Heart left ventricle (tissue), 13 donors: ENCODE measurements around the gene IL12A.

Source experiments
- POLR2A ChIP-seq, 2 donors: fragments of 450-650 bp; IDR thresholded peaks; one replicate each; pipeline ENCODE4 v1.6.1; 2017; ENCODE audit warnings: antibody characterized with exemption in 2 of 2, mild to moderate bottlenecking in 2 of 2, moderate library complexity in 2 of 2
- TF ChIP-seq, protein P1 (sequence below), 12 donors: fragments of 200-600 bp; sonication (generic) in 4 of 12; IDR thresholded peaks; one replicate each; pipeline versions ENCODE4 v1.5.0 to v1.8.0; 2018 to 2022; ENCODE audit warnings: antibody characterized with exemption in 12 of 12, mild to moderate bottlenecking in 5 of 12
- donor health status: ischemic (EF 13 %, LVEDD 7.1; RV severe dilation, severe dysfunction).
- donor health status: DM: no; HTN: yes; CAD: no.
- donor health status: DM: no; HTN: no; CAD: no.
- donor health status: ischemic (EF 25% LVEDD 6.9; RV normal size, moderate dysfunction).
- donor health status: ischemic (EF 25% LVEDD 5.7; RV mildly dilated, moderate dysfunction).
- donor health status: ischemic (EF 35%, LVEDD 5.7; RV mildly dilated, moderate dysfunction).
- donor health status: nonischemic (EF 11% LVEDD 7.7; RV severe dilation, severe dysfunction).
- donor health status: DM: yes; HTN: yes; CAD: no.
- donor health status: PGD.
- donor health status: ischemic (EF 29% LVEDD 5.4; RV normal size, mild dysfunction).
- donor health status: nonischemic (EF 23%, LVEDD 6.1; RV moderate dilation, normal function).

GRCh38 chr3:159982442-159982974, 6.1 kb upstream of the IL12A start:
- TF ChIP-seq, protein P1, sequence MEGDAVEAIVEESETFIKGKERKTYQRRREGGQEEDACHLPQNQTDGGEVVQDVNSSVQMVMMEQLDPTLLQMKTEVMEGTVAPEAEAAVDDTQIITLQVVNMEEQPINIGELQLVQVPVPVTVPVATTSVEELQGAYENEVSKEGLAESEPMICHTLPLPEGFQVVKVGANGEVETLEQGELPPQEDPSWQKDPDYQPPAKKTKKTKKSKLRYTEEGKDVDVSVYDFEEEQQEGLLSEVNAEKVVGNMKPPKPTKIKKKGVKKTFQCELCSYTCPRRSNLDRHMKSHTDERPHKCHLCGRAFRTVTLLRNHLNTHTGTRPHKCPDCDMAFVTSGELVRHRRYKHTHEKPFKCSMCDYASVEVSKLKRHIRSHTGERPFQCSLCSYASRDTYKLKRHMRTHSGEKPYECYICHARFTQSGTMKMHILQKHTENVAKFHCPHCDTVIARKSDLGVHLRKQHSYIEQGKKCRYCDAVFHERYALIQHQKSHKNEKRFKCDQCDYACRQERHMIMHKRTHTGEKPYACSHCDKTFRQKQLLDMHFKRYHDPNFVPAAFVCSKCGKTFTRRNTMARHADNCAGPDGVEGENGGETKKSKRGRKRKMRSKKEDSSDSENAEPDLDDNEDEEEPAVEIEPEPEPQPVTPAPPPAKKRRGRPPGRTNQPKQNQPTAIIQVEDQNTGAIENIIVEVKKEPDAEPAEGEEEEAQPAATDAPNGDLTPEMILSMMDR (IDR thresholded peaks at IDR 0.05) = no peak
- no peak for TF ChIP-seq POLR2A (IDR thresholded peaks at IDR 0.05)
